HuH-7.5 (cell line): Measurements from ENCODE around the gene DENND6B.
A peak's percentile ranks its signal among the peaks of the same experiment; 100 is the strongest.
"Not testable (repeated sequence)": the region's sequence is repeated elsewhere in the genome, so short reads cannot be mapped to it uniquely, and the experiment has no call there.

Experiments used
- DNase-seq: peaks from one replicate; pipeline ENCODE4 v3.0.0; 2011; ENCODE audit warnings: low spot score

Gene DENND6B

GRCh38 chr22:50339945-50340879 lies 13.4 kb upstream of the DENND6B start:
- DNase-seq, result no peak

- no peak for DNase-seq
Observed at GRCh38 chr22:50338860-50339462, 12.1 kb upstream of the DENND6B start.

- DNase-seq, result no peak
Observed at GRCh38 chr22:50338042-50338573, 11.3 kb upstream of the DENND6B start.

GRCh38 chr22:50337262-50338041 lies 10.6 kb upstream of the DENND6B start:
- DNase-seq, result no peak

GRCh38 chr22:50334433-50334832 lies 7.6 kb upstream of the DENND6B start:
- DNase-seq, result not testable (repeated sequence)

- DNase-seq, result no peak
Observed at GRCh38 chr22:50329236-50329635, 2.4 kb upstream of the DENND6B start.

GRCh38 chr22:50327711-50328019 lies 853 bp upstream of the DENND6B start:
- no peak for DNase-seq

GRCh38 chr22:50326225-50326955 lies 422 bp downstream of the DENND6B start:
- DNase-seq, result peak; percentile 14

- DNase-seq, result peak; percentile 30
Observed at GRCh38 chr22:50325444-50326224, 1.2 kb downstream of the DENND6B start.

GRCh38 chr22:50323900-50324299 lies 2.9 kb downstream of the DENND6B start:
- DNase-seq, result peak; percentile 2

GRCh38 chr22:50322382-50323104 lies 4.3 kb downstream of the DENND6B start:
- DNase-seq, result peak; percentile 16

- peak; percentile 8 for DNase-seq
Observed at GRCh38 chr22:50320671-50321325, 6.0 kb downstream of the DENND6B start.

GRCh38 chr22:50320116-50320515 lies 6.7 kb downstream of the DENND6B start:
- DNase-seq, result peak; percentile 13

GRCh38 chr22:50319503-50319951 lies 7.3 kb downstream of the DENND6B start:
- no peak for DNase-seq

GRCh38 chr22:50318698-50319411 lies 8.0 kb downstream of the DENND6B start:
- peak; percentile 18 for DNase-seq

- DNase-seq, result peak; percentile 21
Observed at GRCh38 chr22:50318356-50318697, 8.5 kb downstream of the DENND6B start.

GRCh38 chr22:50317674-50318073 lies 9.1 kb downstream of the DENND6B start:
- DNase-seq, result peak; percentile 5

GRCh38 chr22:50317178-50317577 lies 9.6 kb downstream of the DENND6B start:
- no peak for DNase-seq
